Measurements from ENCODE around the gene EXOC4.

EXOC4 gene

GRCh38 chr7:133543657-133544056 lies 290.8 kb downstream of the EXOC4 start:
- DNase-seq: no peak

- no peak for DNase-seq
These were observed 292.7 kb downstream of the EXOC4 start for GRCh38 chr7:133545618-133546017.

- no peak for DNase-seq
These were observed 295.1 kb downstream of the EXOC4 start for GRCh38 chr7:133547981-133548380.

GRCh38 chr7:133549633-133550032 lies 296.8 kb downstream of the EXOC4 start:
- no peak for DNase-seq

- DNase-seq: no peak
These were observed 297.3 kb downstream of the EXOC4 start for GRCh38 chr7:133550145-133550544.

GRCh38 chr7:133550811-133551210 lies 297.9 kb downstream of the EXOC4 start:
- no peak for DNase-seq

- no peak for DNase-seq
These were observed 298.6 kb downstream of the EXOC4 start for GRCh38 chr7:133551466-133551865.

- DNase-seq: no peak
These were observed 299.2 kb downstream of the EXOC4 start for GRCh38 chr7:133552079-133552478.

- DNase-seq: no peak
These were observed 301.5 kb downstream of the EXOC4 start for GRCh38 chr7:133554330-133554729.

- no peak for DNase-seq
These were observed 303.2 kb downstream of the EXOC4 start for GRCh38 chr7:133556048-133556447.

- no peak for DNase-seq
These were observed 303.7 kb downstream of the EXOC4 start for GRCh38 chr7:133556553-133556952.

GRCh38 chr7:133560900-133561299 lies 308.0 kb downstream of the EXOC4 start:
- DNase-seq: no peak

- no peak for DNase-seq
These were observed 308.5 kb downstream of the EXOC4 start for GRCh38 chr7:133561396-133561795.

- no peak for DNase-seq
These were observed 309.7 kb downstream of the EXOC4 start for GRCh38 chr7:133562621-133563020.

- DNase-seq: no peak
These were observed 310.4 kb downstream of the EXOC4 start for GRCh38 chr7:133563251-133563650.

- no peak for DNase-seq
These were observed 311.6 kb downstream of the EXOC4 start for GRCh38 chr7:133564484-133564883.

GRCh38 chr7:133568544-133568943 lies 315.7 kb downstream of the EXOC4 start:
- no peak for DNase-seq

- DNase-seq: no peak
These were observed 317.4 kb downstream of the EXOC4 start for GRCh38 chr7:133570321-133570720.

GRCh38 chr7:133571076-133571475 lies 318.2 kb downstream of the EXOC4 start:
- no peak for DNase-seq

- DNase-seq: no peak
These were observed 319.2 kb downstream of the EXOC4 start for GRCh38 chr7:133572087-133572486.

- DNase-seq: no peak
These were observed 320.0 kb downstream of the EXOC4 start for GRCh38 chr7:133572843-133573242.

- DNase-seq: no peak
These were observed 320.8 kb downstream of the EXOC4 start for GRCh38 chr7:133573554-133574265.

- no peak for DNase-seq
These were observed 323.0 kb downstream of the EXOC4 start for GRCh38 chr7:133575726-133576440.

GRCh38 chr7:133576612-133577168 lies 323.8 kb downstream of the EXOC4 start:
- no peak for DNase-seq

Measured in CD4-positive, alpha-beta T cell treated with Interleukin-21 for 1 hour (primary cell).